GM12892 (cell line): ENCODE results near the gene ALK.

Experiments
- POLR2A ChIP-seq: IDR thresholded peaks from 2 replicates; pipeline ENCODE4 v1.6.1; 2011; ENCODE audit warnings: low read depth, low read length, control low read depth
- POLR2AphosphoS5 ChIP-seq: IDR thresholded peaks from 2 replicates; pipeline ENCODE4 v1.6.1; 2011; ENCODE audit warnings: low read depth, low read length, control low read depth

GRCh38 chr2:29796446-29796845 is 124.9 kb downstream of the ALK start:
- TF ChIP-seq POLR2A, result no peak
- no peak for TF ChIP-seq POLR2AphosphoS5
